Measurements from ENCODE around the gene RBFOX2.

The RBFOX2 gene

GRCh38 chr22:35899736-35900135 is 128.9 kb downstream of the RBFOX2 start:
- no peak for DNase-seq (ENCODE audit: low read depth in 2 of 2)

DNA sequence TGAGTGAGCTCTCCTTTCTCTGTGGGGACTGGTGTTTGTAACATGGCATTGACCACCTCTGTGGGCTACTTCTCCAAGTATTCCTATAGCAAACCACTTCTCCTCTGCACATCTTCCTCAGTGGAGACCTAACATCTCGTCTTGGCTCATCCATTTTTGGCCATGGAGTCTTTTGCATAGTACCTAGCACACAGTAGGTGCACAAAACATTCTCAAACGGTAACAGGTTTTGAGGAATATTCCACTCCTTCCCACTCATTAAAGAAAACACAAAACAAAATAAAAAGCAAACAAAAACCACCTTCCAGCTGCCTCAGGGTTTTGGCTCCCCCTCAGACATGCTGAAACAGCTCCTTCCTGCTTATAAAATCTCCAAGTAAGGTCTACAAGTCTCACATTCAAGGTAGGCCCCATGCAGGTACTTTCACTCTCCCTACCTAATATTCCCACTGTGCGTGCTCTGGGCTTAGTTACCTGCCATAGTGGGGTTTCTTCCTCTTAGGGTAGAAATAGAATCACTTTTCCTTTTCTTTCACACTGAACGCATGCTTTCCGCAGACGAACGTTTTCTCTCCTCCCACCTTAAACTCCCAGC is 132.4 kb downstream of the RBFOX2 start:
- DNase-seq (ENCODE audit: low read depth in 2 of 2) = no peak

- DNase-seq (ENCODE audit: low read depth in 2 of 2) = no peak
Observed at GRCh38 chr22:35894937-35895708, 133.5 kb downstream of the RBFOX2 start.

DNA sequence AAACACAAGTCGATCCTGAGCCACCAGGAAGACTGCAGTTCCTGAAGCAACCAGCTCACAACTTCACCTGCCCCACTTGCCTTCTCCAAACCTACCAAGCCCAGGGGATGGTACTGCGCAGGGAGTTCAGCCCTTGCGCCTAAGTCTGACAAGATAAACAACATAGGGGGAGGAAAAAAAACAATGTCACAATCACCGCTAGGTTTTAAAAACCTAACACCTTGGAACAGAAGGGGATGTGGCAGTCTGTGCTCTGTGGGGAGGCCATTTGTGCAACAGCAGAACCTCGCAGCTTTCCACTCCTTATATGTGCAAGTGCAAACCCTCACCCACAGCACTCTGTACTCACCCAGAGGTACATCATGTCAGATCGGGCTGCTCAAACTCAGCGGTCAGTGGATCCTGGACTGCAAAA is 134.2 kb downstream of the RBFOX2 start:
- DNase-seq (ENCODE audit: low read depth in 2 of 2) = no peak

DNA sequence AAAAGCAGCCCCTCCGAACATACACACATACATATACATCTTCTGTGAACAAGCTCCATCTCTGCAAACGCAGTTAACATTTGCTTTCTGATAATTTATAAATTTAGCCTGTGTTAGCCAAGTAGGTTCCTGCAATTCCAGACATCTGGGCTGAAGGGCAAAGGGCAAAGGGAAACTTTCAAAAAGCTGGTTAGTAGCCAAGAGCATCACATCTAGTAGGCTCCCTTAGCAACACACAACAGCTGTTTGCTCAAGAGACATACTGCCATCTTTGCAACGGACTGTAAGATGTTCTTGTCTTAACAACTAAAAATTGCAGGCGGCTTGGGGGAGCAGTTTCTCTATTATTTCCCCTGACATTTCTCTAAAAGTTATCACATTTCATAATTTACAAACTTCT is 134.9 kb downstream of the RBFOX2 start:
- no peak for DNase-seq (ENCODE audit: low read depth in 2 of 2)

DNA sequence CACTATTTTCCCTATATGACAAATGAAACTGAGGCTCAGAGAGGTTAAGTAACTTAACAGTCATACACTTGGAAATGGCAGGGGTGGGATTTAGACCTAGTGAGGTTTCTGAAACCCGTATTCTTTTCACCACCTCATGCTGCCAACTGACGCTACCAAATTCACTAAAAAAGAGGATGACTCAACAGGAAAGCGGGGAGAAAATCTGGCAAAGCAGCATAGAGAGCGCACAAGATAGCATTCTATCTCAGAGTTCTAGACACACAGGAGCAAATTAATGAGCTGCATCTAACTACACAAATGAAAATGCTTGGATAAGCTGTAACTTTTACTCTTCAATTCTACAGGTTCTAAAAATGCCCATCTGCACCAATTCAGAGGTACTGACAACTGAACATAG is 136.4 kb downstream of the RBFOX2 start:
- DNase-seq (ENCODE audit: low read depth in 2 of 2) = no peak

- no peak for DNase-seq (ENCODE audit: low read depth in 2 of 2)
Observed at GRCh38 chr22:35891442-35891841, 137.2 kb downstream of the RBFOX2 start.

GRCh38 chr22:35889071-35889470 is 139.6 kb downstream of the RBFOX2 start:
- DNase-seq (ENCODE audit: low read depth in 2 of 2) = no peak

GRCh38 chr22:35888181-35888870 is 140.3 kb downstream of the RBFOX2 start:
- no peak for DNase-seq (ENCODE audit: low read depth in 2 of 2)

GRCh38 chr22:35887296-35887875 is 141.2 kb downstream of the RBFOX2 start:
- DNase-seq (ENCODE audit: low read depth in 2 of 2) = no peak

DNA sequence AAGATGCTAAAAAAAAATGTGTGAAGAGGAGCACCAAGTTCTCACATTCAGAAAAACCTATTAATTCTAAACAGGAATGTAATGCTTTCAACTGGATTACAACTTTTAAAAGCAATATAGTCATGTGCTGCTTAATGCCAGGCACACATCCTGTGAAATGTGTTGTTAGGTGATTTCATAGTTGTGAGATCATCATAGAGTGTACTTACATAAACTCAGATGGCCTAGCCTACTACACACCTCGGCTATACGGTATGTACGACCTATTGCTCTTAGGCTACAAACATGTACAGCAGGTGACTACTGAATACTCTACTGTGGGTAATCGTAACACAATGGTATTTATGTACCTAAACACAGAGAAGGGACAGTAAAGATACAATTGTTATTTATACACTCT is 142.3 kb downstream of the RBFOX2 start:
- no peak for DNase-seq (ENCODE audit: low read depth in 2 of 2)

GRCh38 chr22:35884529-35884928 is 144.1 kb downstream of the RBFOX2 start:
- no peak for DNase-seq (ENCODE audit: low read depth in 2 of 2)

DNA sequence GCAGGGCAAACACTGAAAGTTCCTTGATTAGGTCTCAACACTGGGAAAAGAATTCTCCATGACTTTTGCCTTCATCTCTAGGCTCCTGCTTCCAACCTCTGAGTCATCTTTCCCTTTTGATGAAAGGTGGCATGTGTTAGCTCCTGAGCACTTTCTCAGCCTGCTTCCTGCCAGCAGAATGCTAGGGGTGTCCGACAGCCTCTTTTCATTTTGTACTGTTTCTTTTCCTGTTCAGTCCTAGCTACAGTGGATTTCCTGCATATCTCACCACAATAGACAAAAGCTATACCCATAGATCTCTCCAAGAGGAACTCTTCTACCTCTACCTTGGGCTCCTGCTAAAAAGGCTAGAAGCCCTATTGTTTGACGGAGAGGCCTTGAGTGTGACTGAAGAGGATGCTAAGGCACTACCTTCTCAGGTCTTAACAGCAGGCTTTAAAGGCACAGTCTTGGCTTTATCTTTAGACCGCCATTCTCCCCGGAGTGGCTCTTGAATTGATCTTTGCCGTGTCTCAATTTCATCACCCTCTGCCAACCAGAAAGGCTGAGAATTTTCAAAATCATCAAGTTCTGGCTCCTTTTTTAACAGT is 145.5 kb downstream of the RBFOX2 start:
- DNase-seq (ENCODE audit: low read depth in 2 of 2) = no peak

DNA sequence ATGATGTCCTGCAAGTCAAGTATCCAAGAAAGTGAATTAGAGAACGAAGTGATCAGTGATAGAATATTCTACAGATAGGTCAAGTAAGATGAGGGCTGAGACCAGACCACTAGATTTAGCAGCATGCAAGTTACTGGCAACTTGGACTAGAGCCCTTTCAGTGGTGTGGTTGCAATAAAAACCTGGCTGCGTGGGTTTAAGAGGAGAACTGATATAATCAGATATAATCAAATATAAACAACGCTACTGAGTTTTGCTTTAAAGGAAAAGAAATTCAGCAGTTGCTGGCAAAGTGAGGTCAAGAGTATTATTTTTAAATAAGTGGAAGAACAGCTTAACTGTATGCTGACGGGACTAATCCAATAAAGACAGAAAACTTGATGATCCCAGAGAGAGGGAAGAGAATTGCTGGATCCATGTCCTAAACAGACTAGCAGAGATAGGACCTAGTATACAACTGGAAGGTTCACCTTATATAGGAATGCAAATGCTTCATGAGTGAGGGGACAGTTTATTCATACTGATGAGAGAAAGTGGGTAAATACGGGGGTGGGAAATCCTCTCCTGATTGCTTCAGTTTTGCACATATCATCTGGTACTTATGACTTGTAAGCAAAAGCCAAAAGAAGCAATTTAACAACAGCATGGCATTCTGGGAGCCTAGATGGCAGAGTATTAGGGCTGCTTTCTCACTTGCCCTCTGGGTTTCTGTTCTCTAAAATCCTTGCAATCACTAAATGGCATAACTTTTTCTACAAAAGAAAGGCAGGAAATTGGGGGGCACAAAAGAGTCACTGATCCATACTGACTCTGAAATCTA is 146.2 kb downstream of the RBFOX2 start:
- no peak for DNase-seq (ENCODE audit: low read depth in 2 of 2)

DNA sequence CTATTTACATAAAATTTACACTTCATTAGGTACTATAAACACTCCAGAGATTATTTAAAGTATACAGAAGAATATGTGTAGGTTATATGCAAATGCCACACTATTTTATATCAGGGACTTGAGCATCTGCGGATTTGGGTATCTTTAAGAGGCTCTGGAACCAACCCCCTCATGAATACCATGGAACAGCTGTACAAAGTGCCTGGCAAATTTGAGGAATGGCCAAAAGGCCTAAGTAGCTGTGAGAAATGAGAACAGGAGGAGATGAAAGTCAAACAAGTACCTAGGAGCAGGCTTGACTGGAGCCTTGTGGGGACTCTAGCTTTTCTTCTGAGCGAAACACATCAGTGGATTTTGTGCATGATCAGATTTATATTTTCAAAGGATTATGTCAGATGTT is 149.3 kb downstream of the RBFOX2 start:
- DNase-seq (ENCODE audit: low read depth in 2 of 2) = no peak

- no peak for DNase-seq (ENCODE audit: low read depth in 2 of 2)
Observed at GRCh38 chr22:35873426-35873825, 155.2 kb downstream of the RBFOX2 start.

GRCh38 chr22:35872451-35872850 is 156.2 kb downstream of the RBFOX2 start:
- no peak for DNase-seq (ENCODE audit: low read depth in 2 of 2)

DNA sequence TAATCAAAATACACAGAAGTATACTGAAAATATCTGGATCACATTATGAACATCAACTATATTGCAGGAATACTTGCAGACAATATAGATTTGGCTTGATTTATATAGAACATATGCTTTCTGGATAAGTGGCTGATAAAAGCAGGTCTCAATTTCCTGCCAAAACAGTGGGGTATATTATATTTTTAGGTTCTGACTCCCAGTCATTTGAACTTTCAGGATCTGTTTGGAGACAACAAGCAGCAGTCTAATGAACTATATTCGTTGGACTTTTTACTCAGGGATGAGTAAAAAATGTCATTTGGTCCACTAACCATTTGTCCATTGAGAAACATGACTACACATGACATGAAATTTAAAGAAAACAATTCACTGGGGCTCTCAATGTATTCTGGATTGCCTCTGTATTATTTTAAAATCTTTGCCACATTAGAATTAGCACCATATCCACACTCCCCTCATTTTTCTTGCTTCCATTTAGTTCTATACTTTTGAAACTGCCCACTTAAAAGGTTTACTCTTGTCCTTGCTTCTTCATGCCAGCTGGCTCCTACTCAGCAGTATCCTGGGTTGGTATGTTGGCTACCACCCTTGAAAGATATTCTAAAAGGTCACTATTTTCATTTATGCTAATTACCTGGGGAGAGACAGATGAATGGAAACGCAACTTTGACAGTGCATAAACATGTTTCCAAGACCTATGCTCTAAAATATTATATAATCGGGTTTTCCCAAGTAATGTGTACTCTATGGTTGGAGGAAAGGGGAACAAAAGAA is 157.9 kb downstream of the RBFOX2 start:
- no peak for DNase-seq (ENCODE audit: low read depth in 2 of 2)

- no peak for DNase-seq (ENCODE audit: low read depth in 2 of 2)
Observed at GRCh38 chr22:35868938-35869337, 159.7 kb downstream of the RBFOX2 start.

DNA sequence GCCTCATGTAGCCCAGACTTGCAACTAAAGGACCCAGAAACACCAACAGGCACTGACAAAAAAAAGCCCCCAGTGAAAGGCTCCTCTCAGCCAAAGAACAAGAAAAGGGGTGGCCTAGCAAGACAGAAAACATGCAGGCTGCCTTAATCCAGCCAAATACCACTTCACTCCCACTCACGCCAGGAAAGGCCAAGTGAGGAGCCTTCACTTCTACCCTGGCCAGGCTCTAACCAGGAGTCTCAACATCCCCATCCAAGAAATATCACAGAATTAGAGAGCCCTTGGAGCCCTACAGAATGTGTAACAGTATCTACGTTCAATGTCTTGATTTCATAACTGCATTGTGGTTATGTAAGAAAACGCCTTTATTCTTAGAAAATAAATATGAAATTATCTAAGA is 162.0 kb downstream of the RBFOX2 start:
- DNase-seq (ENCODE audit: low read depth in 2 of 2) = no peak
